Body of pancreas (tissue), 4 donors: ENCODE results near the gene MBD3L1. TPM values are rescaled to one million over a fixed set of nuclear protein-coding genes. Genes with fewer than 3 reads are reported as not detected.

ENCODE experiments used
- ATAC-seq: fragments of 150-250 bp; one replicate; pipeline ENCODE4 v1.9.1; 2016
- DNase-seq, 4 donors: peaks; one replicate each; pipeline ENCODE4 v3.0.0-alpha.2; 2019
- H3K27ac ChIP-seq, 4 donors: fragments of 200-600 bp; sonication (generic); 1 replicate in 3 of 4; 2 replicates in 1 of 4; pipeline versions ENCODE4 v1.5.1 to v1.6.1; 2016 to 2019; ENCODE audit warnings: mild to moderate bottlenecking in 1 of 4, mixed read lengths in 1 of 4, moderate library complexity in 1 of 4
- H3K27me3 ChIP-seq, 2 donors: fragments of 200-600 bp; sonication (generic); one replicate each; pipeline ENCODE4 v1.6.0; 2016; ENCODE audit warnings: mild to moderate bottlenecking in 1 of 2
- H3K36me3 ChIP-seq, 2 donors: fragments of 200-600 bp; sonication (generic); replicated peaks in 1 of 2; 2 replicates each; pipeline ENCODE4 v1.5.1; 2016; ENCODE audit warnings: low read depth in 2 of 2; ENCODE audit not compliant: insufficient read depth in 1 of 2
- H3K4me1 ChIP-seq: fragments of 200-600 bp; sonication (generic); one replicate; pipeline ENCODE4 v1.6.0; 2016
- H3K4me3 ChIP-seq, 2 donors: fragments of 200-600 bp; sonication (generic); 1 replicate in 1 of 2; 2 replicates in 1 of 2; pipeline ENCODE4 v1.5.1; 2016 to 2019
- H3K9me3 ChIP-seq, 3 donors: fragments of 200-600 bp; sonication (generic); 1 replicate in 2 of 3; 2 replicates in 1 of 3; pipeline ENCODE4 v1.5.1; 2016
- POLR2A ChIP-seq, 3 donors: fragments of 450-650 bp; IDR thresholded peaks; one replicate each; pipeline ENCODE4 v1.6.1; 2016; ENCODE audit warnings: antibody characterized with exemption in 3 of 3, mild to moderate bottlenecking in 2 of 3
- WGBS, 2 donors: methylation state at CpG; one replicate each; pipeline ENCODE4 v1.1.5; 2017; 5-methylcytosine and 5-hydroxymethylcytosine counted together
- intact Hi-C: fragments of 100-400 bp; cut with DNase I; formaldehyde crosslinking; loops from one replicate; pipeline ENCODE4 v1.15.1; 2023
- total RNA-seq, 2 donors: library from RNA; depleted of rRNA; stranded (reverse); fragments of >200 nt; gene quantifications; one replicate each; pipeline ENCODE4 v1.1.0, GENCODE V29; 2016
- TF ChIP-seq, protein P1 (sequence below), 7 experiments: fragments of 450-650 bp in 4 of 7; fragments of 200-600 bp in 3 of 7; sonication (generic) in 3 of 7; IDR thresholded peaks; one replicate each; pipeline ENCODE4 v1.5.1; 2016 to 2019; ENCODE audit warnings: antibody characterized with exemption in 7 of 7

MBD3L1 gene
- total RNA-seq, 2 donors from 2014 or later, result not detected

DNA sequence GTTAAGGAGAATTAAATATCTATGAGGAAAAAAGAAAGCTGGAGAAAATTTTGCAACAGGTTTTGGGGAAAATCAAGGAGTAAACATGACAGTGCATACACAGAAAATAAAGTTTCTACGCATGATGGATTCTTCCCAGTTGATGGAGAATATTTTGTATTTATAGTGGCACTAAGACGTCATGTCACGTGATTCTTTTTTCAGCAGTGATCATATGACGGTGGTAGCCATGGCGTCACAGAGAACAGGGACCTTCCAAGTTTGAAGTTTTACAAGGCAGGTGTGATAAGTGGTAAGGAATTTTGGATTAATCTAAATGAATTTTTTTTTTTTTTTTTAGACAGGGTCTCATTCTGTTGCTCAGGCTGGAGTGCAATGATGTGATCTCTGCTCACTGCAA lies 8.5 kb downstream of the MBD3L1 start:
- Histone ChIP-seq H3K9me3 (no peaks in the 10 kb centered on the region), H3K36me3 (no peaks in the 10 kb centered on the region), H3K4me1 (no peaks in the 10 kb centered on the region), H3K27ac (no peak overlapping the region), H3K27me3 (no peaks in the 10 kb centered on the region), H3K4me3 (no peak overlapping the region)
- DNase-seq (no peak), ATAC-seq (no peak)
- intact Hi-C loops, result no loop called here
- WGBS, 2 donors, result 73 to 83% methylated on average over 5 of the region's 5 CpGs
- no peak for TF ChIP-seq POLR2A (IDR thresholded peaks at IDR 0.05)
- TF ChIP-seq, protein P1, sequence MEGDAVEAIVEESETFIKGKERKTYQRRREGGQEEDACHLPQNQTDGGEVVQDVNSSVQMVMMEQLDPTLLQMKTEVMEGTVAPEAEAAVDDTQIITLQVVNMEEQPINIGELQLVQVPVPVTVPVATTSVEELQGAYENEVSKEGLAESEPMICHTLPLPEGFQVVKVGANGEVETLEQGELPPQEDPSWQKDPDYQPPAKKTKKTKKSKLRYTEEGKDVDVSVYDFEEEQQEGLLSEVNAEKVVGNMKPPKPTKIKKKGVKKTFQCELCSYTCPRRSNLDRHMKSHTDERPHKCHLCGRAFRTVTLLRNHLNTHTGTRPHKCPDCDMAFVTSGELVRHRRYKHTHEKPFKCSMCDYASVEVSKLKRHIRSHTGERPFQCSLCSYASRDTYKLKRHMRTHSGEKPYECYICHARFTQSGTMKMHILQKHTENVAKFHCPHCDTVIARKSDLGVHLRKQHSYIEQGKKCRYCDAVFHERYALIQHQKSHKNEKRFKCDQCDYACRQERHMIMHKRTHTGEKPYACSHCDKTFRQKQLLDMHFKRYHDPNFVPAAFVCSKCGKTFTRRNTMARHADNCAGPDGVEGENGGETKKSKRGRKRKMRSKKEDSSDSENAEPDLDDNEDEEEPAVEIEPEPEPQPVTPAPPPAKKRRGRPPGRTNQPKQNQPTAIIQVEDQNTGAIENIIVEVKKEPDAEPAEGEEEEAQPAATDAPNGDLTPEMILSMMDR (IDR thresholded peaks at IDR 0.05), result no peak

DNA sequence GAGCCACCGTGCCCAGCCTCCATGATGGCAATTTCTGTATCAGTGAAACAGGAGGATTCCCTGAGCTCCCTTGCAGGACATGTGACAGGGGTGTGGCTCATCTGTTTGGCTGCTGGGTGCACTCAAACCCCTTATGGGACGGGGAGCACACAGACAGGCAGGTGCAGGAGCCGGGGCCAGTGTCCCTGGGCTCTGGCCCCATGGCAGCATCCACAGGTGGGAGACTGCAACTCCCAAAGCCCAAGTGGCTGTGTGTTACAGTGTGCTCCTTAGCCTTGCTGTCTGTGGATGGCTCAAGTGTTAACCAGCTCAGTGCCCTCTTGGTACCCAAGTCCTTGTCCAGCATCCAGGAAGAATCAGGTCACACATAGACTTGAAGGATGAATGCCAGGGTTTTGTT lies 14.6 kb downstream of the MBD3L1 start:
- no peak for TF ChIP-seq POLR2A (IDR thresholded peaks at IDR 0.05)
- TF ChIP-seq, protein P1 (IDR thresholded peaks at IDR 0.05), result no peak

DNA sequence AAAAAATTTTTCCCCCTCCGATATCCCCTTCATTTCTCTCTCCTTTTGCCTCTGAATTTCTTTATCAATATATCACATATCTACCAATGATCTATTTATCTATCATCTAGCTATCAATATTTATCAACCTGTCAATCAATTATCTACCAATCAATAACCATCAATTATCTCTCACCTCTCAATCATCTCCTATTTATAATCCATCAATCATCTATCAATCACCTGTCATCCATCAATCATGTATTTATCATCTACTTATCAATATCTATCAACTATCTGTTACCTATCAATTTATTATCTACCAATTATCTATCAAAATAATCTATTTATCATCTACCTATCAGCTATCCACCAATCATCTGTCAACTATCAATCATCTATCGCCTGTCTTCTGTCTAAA lies 17.1 kb downstream of the MBD3L1 start:
- DNase-seq (no peak), ATAC-seq (no peak)
- no peaks in the 10 kb centered on the region for H3K4me1 ChIP-seq
- H3K4me3 ChIP-seq, result no peak overlapping the region
- H3K9me3 ChIP-seq, result peaks cover 0 to 11% (median 0%) of the 10 kb centered on the region in 3 donors
- H3K36me3 ChIP-seq, result no peaks in the 10 kb centered on the region
- WGBS, 2 donors, result 89 to 97% methylated on average over 2 of the region's 2 CpGs
- TF ChIP-seq, protein P1 (IDR thresholded peaks at IDR 0.05), result no peak
- no peak for TF ChIP-seq POLR2A (IDR thresholded peaks at IDR 0.05)
- H3K27ac ChIP-seq, result no peak overlapping the region
- intact Hi-C loops, result no loop called here
- no peaks in the 10 kb centered on the region for H3K27me3 ChIP-seq

More for the DNA sequence above, 14.6 kb downstream of the MBD3L1 start:
- DNase-seq, result no peak
- H3K4me1 ChIP-seq, result no peaks in the 10 kb centered on the region
- ATAC-seq, result no peak
- H3K36me3 ChIP-seq, result no peaks in the 10 kb centered on the region
- intact Hi-C loops, result no loop called here
- H3K27me3 ChIP-seq, result no peaks in the 10 kb centered on the region
- H3K4me3 ChIP-seq, result no peak overlapping the region
- H3K9me3 ChIP-seq, result peaks cover 0 to 11% (median 0%) of the 10 kb centered on the region in 3 donors
- no peak overlapping the region for H3K27ac ChIP-seq
- 61 to 71% methylated on average over 1 to 3 of the region's 3 CpGs for WGBS, 2 donors

DNA sequence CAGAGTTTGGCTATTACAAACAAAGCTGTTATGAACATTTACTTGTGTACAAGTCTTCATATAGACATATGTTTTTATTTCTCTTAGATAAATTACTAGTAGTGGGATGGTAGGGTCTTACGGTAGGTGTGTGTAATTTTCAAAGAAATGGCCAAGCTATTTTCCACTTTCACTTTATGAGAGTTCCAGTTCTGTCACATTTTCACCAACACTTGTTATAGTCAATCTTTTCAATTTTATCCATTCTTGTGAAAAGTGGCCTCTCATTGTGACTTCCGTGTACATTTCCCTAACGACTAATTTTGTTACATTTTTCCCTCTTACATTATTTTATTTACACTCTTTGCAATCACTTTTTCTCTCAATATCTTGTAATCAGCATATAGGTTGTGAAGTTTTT lies 18.3 kb downstream of the MBD3L1 start:
- intact Hi-C loops, result no loop called here
- peaks cover 0 to 11% (median 0%) of the 10 kb centered on the region in 3 donors for H3K9me3 ChIP-seq
- ATAC-seq (no peak), DNase-seq (no peak)
- WGBS, 2 donors, result 85 to 93% methylated on average over 3 of the region's 3 CpGs
- TF ChIP-seq, protein P1 (IDR thresholded peaks at IDR 0.05), result no peak
- no peak for TF ChIP-seq POLR2A (IDR thresholded peaks at IDR 0.05)
- H3K36me3 ChIP-seq, result no peaks in the 10 kb centered on the region
- no peak overlapping the region for H3K27ac ChIP-seq
- H3K4me1 ChIP-seq, result no peaks in the 10 kb centered on the region
- H3K4me3 ChIP-seq, result no peak overlapping the region
- H3K27me3 ChIP-seq, result no peaks in the 10 kb centered on the region

DNA sequence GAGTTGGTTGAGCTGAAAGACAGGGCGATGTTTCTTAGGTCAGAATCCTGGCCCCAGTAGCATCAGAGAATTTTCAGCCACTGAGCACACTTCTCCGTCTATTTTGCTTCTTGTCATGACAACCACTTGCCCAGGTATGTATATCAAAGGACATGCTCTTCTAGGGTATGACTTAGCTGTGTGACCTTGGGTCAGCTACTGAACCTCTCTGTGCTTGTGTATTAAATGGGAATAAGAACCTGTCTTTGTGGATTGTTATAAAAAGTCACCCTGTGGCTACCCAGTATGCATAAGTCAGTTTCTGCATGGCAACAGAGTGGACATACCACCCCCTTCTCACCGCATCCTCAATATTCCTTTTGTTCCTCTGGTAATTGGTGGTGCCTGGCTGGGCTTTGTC lies 26.1 kb downstream of the MBD3L1 start:
- H3K27ac ChIP-seq, result no peak overlapping the region
- no peak for DNase-seq
- 70 to 73% methylated on average over 3 of the region's 3 CpGs for WGBS, 2 donors
- no peak for TF ChIP-seq POLR2A (IDR thresholded peaks at IDR 0.05)
- TF ChIP-seq, protein P1 (IDR thresholded peaks at IDR 0.05), result no peak
- no peak overlapping the region for H3K4me3 ChIP-seq
- H3K27me3 ChIP-seq, result no peaks in the 10 kb centered on the region
- no peak for ATAC-seq
- no peaks in the 10 kb centered on the region for H3K9me3 ChIP-seq
- H3K36me3 ChIP-seq, result no peaks in the 10 kb centered on the region
- H3K4me1 ChIP-seq, result no peaks in the 10 kb centered on the region
- intact Hi-C loops, result no loop called here
